ENCODE data around the gene COBL. TPM values are rescaled to one million over a fixed set of nuclear protein-coding genes. Genes with fewer than 3 reads are reported as not detected.
A peak's percentile ranks its signal among the peaks of the same experiment; 100 is the strongest.

COBL gene
- total and polyA plus RNA-seq, 2 of the 8 experiments (the other 6 are each of a cell fraction or from before 2014, with no cell fraction given), result 13.8 to 40.4 TPM

- no peaks in the 10 kb centered on the region; a peak in 1 of 7 replicates for H3K27me3 ChIP-seq (replicated peaks in 1 of 4; ENCODE audit: control insufficient read depth in 3 of 4, extremely low read depth in 1 of 4, insufficient read depth in 3 of 4, low read length in 3 of 4)
- peak overlapping the region; percentile 38; the same call in 1 of the 2 replicates for H3K18ac ChIP-seq (ENCODE audit: extremely low read depth, low read length)
- H2AFZ ChIP-seq (ENCODE audit: low read length), result no peak overlapping the region
- H3K4me2 ChIP-seq (ENCODE audit: insufficient read depth in 1 of 2, low read depth in 2 of 2, low read length in 2 of 2), result peak overlapping the region in 1 of 2 experiments; percentile 61; a peak in 1 of 4 replicates
- no peak overlapping the region for H3K9ac ChIP-seq (replicated peaks in 1 of 4; ENCODE audit: extremely low read depth in 1 of 4, low read depth in 3 of 4, low read length in 3 of 4)
- H3K27ac ChIP-seq (ENCODE audit: low read depth, low read length), result no peak overlapping the region
- no peak overlapping the region for H2BK20ac ChIP-seq (ENCODE audit: low read length)
- H3K56ac ChIP-seq (replicated peaks; ENCODE audit: insufficient read length, low read depth, low read length), result no peak overlapping the region
- H3K4me1 ChIP-seq (replicated peaks in 1 of 4; ENCODE audit: control insufficient read depth in 3 of 4, insufficient read depth in 4 of 4, low read length in 3 of 4), result peaks cover 14 to 30% (median 22%) of the 10 kb centered on the region in 4 experiments
- H4K5ac ChIP-seq (ENCODE audit: insufficient read length, low read depth, low read length), result no peak overlapping the region
- CTCF ChIA-PET (ENCODE audit: partially characterized antibody), result interaction anchor here (1.4 to 3.7 kb wide), 3 partner anchors 26 to 102 kb away, joined by 4 to 15 read pairs (median 6); no protein-coding TSS in a partner anchor
- H4K91ac ChIP-seq (replicated peaks; ENCODE audit: insufficient read length, low read length), result peak overlapping the region; percentile 7
- H2BK15ac ChIP-seq (ENCODE audit: low read length), result peak overlapping the region; percentile 94
- WGBS, 2 experiments (ENCODE audit: extremely low coverage in 1 of 2, insufficient coverage in 1 of 2, insufficient read length in 1 of 2, insufficient replicate concordance in 2 of 2, low coverage in 1 of 2, low lambda C conversion rate in 2 of 2, missing lambda C conversion rate in 1 of 2), result 93% methylated on average over 4 of the region's 4 CpGs; no CpG with 5 or more reads in 1 of the 2 experiments
- peak overlapping the region; percentile 60; the same call in 1 of the 2 replicates for H2AK5ac ChIP-seq (ENCODE audit: low read depth, low read length)
- no peak overlapping the region for H4K8ac ChIP-seq (ENCODE audit: extremely low read depth, insufficient read depth, low read length)
- peak overlapping the region; percentile 55; the same call in 1 of the 2 replicates for H2BK5ac ChIP-seq (ENCODE audit: low read depth, low read length)
- no peaks in the 10 kb centered on the region for H4K20me1 ChIP-seq (replicated peaks in 1 of 2; ENCODE audit: control insufficient read depth in 1 of 2, insufficient read depth in 2 of 2, low read length in 2 of 2)
- H3K4ac ChIP-seq (replicated peaks; ENCODE audit: insufficient read length, low read depth, low read length), result peak overlapping the region; percentile 46
- no peak overlapping the region for H3K4me3 ChIP-seq (ENCODE audit: extremely low read depth in 1 of 4, insufficient read depth in 2 of 4, low read depth in 3 of 4, low read length in 4 of 4)
- no peaks in the 10 kb centered on the region for H3K79me1 ChIP-seq (ENCODE audit: low read depth, low read length)
- no peak for DNase-seq (ENCODE audit: low read depth in 1 of 2, low spot score in 2 of 2)
- POLR2A ChIA-PET (ENCODE audit: partially characterized antibody), result interaction anchor here (1.4 to 10.4 kb wide), 5 partner anchors 10 to 27 kb away, joined by 8 to 117 read pairs (median 40); no protein-coding TSS in a partner anchor
- no peaks in the 10 kb centered on the region for H3K9me3 ChIP-seq (ENCODE audit: insufficient read depth in 2 of 2, low read depth in 1 of 2, low read length in 1 of 2)
- no peaks in the 10 kb centered on the region for H3K36me3 ChIP-seq (ENCODE audit: control insufficient read depth in 2 of 4, insufficient read depth in 4 of 4, low read length in 3 of 4)
- H2BK12ac ChIP-seq (ENCODE audit: low read depth, low read length), result peak overlapping the region; percentile 84
- peaks cover 2 to 20% of the 10 kb centered on the region in 2 experiments; a peak in 3 of 4 replicates for H3K79me2 ChIP-seq (ENCODE audit: control insufficient read depth in 1 of 2, insufficient read depth in 2 of 2, low read length in 2 of 2)
- FAIRE-seq, result no peak
- no peak overlapping the region for H3K23ac ChIP-seq (ENCODE audit: insufficient read length)
- H3K14ac ChIP-seq (ENCODE audit: insufficient read length), result no peak overlapping the region
- no peak overlapping the region for H2BK120ac ChIP-seq (replicated peaks; ENCODE audit: low read depth, low read length)
- peaks cover 6% of the 10 kb centered on the region; the same call in 1 of the 2 replicates for H3K23me2 ChIP-seq (ENCODE audit: low read depth, low read length)
- TF ChIP-seq SIRT6 (IDR thresholded peaks at IDR 0.05; ENCODE audit: low read length) (no peak), KDM5A (IDR thresholded peaks at IDR 0.05; ENCODE audit: low read length) (no peak), TEAD4 (IDR thresholded peaks at IDR 0.05; ENCODE audit: low read depth, low read length) (no peak), RXRA (IDR thresholded peaks at IDR 0.05; ENCODE audit: insufficient read depth, low read depth, low read length) (no peak), CTCF (IDR thresholded peaks at IDR 0.05; ENCODE audit: control extremely low read depth in 1 of 3, insufficient read depth in 1 of 3, low read depth in 1 of 3, low read length in 3 of 3) (no peak), SIX5 (IDR thresholded peaks at IDR 0.05; ENCODE audit: low read depth, low read length) (no peak), SIN3A (conservative IDR thresholded peaks at IDR 0.05 in 1 of 2, IDR thresholded peaks at IDR 0.05 in 1 of 2; ENCODE audit: low read depth in 1 of 2, low read length in 2 of 2) (no peak), POLR2A (IDR thresholded peaks at IDR 0.05; ENCODE audit: control extremely low read depth in 1 of 2, low read depth in 2 of 2, low read length in 2 of 2) (no peak), CREB1 (IDR thresholded peaks at IDR 0.05) (no peak), RFX5 (IDR thresholded peaks at IDR 0.05; ENCODE audit: borderline replicate concordance, low read depth, low read length) (no peak), POU5F1 (IDR thresholded peaks at IDR 0.05; ENCODE audit: low read depth, low read length) (no peak)
Measured at GRCh38 chr7:51329696-51330263, 13.2 kb upstream of the COBL start.
